ENCODE results near the gene IFIT1.
A peak's percentile ranks its signal among the peaks of the same experiment; 100 is the strongest.
"Not testable (repeated sequence)": the region's sequence is repeated elsewhere in the genome, so short reads cannot be mapped to it uniquely, and the experiment has no call there.

The IFIT1 gene

DNA sequence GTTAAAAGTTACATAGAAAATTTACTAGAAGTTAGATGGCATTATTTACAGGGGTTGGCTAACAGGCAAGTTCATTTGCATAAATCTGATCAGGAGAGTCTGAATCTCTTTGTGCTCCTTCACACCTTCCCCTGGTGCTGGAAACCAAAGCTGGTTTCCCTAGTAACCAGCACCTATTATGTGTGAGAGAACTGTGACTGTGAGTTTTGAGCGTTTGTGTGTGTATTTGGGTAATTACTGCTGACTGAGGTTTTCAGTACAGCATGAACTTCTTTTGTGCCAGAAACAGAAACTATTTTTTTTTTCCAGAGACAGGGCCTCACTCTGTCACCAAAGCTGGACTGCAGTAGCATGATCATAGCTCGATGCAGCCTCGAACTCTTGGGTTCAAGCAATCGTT, 24.9 kb upstream of the IFIT1 start:
- DNase-seq, result peak; percentile 26

GRCh38 chr10:89368129-89368528, 24.3 kb upstream of the IFIT1 start:
- no peak for DNase-seq

GRCh38 chr10:89369156-89370105, 23.0 kb upstream of the IFIT1 start:
- no peak for DNase-seq

DNA sequence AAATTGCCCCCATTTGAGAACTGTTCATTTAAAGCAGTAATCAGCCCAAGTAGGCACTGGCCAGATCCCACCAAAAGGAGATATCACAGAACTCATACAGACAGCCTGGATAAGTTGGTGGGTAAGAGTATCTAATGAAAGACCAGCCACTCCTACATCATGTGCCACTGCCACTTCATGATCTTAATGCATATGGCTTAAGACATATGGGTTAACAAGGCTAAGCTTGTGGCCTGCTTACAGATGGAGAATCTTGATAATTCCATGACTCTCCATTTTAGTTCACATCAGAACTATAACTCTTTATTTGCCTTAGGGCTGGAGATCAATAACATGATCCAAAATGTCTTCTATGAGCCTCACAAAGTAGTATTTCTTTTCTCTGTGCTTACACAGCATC, 21.3 kb upstream of the IFIT1 start:
- DNase-seq, result no peak

DNA sequence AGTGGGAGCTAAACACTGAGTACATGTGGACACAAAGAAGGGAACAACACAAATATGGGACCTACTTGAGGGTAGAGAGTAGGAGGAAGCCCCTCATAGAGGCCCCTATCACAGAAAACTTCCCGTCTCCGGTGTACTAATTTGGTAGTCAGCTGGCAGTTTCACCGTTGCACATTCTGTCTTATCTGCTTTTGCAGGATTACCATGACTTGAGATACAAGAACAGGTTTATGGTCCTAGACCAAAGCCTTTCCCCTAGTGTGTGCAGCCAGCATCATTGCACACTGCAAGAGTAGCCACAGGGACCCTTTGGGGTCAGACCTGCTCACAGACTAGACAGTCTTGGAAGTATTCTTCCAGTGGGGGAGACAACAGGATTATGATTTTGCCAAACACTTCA, 20.4 kb upstream of the IFIT1 start:
- no peak for DNase-seq

DNA sequence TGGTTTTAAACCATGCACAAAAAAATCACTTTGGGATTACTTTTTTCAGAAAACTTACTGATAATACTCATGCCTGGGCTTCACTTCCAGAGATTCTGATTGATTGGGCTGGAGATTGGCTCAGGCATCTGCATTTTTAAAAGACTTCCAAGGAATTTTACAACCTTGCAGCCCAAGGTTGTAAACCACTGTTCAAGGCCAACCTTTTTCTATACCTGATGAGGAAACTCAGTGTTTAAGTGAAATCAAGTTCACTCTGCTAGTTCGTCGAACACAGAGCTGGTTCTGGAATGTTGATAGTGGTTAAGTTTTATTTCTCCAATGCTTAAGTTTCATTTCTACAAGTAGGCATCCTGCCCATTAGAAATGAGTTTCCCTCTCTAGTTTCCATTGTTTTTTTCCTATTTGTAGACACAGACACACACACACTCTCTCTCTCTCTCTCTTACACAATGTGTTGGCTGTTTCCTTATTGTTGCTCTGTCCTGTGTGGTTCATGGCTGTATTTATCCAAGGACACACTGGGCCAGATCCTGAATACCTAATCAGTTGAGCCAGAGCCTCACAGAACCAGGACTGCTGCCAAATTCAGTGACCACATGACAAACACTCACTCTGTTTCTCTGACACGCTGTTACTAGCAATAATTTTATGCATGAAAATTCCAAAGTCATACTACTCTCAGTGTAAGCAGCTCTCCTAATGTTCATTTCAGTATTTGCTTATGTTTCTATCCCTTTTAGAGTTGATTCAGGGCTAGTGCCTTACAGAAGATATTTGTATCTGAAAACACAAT, 18.3 kb upstream of the IFIT1 start:
- no peak for DNase-seq

DNA sequence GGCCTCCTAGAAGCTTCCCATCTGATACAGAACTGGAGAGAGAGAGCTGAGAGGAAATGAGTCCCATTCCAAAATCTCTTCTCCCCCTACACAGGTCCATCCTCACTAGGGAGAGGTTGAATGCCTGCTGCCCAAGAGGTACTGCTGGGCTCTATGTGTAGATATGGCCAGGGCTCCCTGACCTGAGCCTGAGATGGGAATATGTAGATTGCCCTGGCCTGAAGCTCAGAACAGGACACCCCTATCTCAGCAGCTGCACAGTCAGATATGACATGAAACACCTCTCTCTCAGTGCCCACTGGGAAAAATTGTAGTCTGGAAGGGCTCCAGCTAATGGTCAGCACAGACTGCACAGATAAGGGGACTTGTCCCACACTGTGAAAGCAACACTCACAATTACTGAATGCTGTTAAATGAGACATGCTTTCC, 17.7 kb upstream of the IFIT1 start:
- DNase-seq, result no peak

DNA sequence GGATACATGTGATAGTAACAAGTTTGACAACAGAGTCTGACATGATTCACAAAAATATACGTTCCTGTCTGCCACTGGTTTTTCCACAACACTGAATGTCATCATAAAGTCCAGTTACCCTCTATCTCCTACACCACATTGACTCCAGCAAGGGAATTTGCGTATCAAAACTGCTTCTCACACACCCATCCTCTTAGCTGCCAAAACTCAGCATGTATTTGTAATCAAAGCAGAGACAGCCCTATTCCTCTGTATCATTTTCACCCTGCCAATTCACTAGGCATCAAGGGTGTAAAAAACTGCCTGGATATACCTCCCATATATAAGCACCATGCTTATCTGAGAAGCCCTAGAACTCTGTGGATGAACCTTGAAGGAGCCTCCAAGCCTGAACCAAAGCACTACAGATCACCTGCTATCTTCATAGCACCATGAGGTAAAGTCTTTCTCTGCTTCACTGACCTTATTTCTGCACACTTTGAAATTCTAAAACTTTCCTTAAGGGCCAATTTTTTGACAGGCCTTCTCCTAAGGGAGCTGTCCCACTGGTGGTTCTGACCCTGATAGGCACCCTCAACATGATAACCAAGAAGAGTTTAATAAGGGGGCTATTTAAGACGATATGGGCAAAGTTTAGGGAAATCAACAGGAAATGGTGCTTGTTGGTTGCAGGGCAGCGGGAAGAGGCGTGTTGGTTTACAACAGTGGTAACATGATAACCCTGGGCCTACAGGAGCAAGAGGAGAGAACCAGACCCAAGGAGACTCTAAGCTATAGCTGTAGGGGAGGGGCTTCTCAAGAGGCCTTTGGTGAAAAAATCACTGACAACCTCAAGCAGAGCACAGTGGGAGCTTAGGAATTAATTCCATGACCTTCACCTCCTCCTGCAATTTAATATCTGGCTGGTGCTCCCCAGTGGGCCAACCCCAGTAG, 14.5 kb upstream of the IFIT1 start, which contains the start of gene IFIT1B:
TSS of gene IFIT1B (plus strand) at position 352 of the 933 bp plus-strand sequence. CDS start at position 432, 80 bp downstream.
- DNase-seq, result no peak

GRCh38 chr10:89379103-89379502, 13.3 kb upstream of the IFIT1 start:
- DNase-seq, result no peak

GRCh38 chr10:89382757-89383156, 9.7 kb upstream of the IFIT1 start:
- DNase-seq, result no peak

DNA sequence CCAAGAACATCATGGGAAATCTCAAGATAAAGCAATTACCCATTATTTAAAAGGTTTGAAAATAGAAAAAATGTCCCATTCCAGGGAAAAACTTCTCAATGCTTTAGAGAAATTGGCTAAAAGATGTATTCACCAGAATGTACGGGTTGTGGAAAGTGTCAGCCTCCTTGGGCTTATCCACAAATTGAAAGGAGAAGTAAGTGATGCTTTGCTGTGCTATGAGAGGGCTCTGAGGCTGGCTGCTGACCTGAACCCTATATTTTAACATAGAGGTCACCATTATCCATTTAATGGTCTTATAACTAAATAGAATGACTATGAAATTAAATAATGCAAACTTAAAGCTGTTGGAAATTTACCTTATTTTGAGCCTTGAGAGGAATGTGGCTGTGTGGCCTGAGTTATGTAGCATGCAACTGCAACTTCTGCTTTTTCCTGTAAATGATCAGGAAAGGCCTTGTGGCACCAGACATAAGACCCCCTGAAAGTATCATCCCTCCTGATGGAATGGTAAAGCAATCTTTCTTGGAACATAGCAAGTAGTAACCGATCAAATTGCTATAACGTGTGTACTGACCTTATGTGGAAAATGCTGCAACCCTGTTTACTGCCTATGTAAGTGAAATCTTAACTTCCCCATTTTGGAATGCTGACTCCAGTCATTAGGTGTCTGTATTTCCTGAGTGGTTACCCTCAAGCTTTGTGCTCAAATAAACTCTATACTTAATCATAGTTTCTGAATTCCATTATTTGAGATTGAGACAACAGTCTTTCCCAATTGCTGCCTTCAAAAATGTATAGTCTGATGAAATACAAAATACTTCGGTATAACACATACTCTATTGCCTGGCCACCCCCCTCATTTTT, 7.7 kb upstream of the IFIT1 start:
- DNase-seq, result no peak

- DNase-seq, result no peak
These were observed 3.6 kb upstream of the IFIT1 start for GRCh38 chr10:89388806-89389205.

DNA sequence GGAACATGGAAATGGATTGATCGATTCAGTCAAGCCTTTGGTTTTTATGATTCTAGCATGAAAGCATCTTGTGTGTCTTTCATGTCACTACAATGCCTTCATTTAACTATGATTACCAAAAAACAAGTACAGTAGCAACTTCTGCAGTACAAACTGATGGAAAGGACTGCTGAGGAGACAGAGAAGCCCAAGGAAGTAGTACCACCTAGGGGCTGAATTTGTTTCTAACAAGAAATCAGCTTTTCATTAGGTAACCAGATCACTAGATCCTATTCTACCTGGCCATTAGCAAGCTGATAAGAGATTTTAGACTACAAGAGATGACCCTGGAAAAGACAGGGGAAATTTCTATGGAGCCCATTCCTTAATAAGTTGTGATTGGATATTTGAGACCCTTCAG, 3.2 kb upstream of the IFIT1 start:
- DNase-seq, result peak; percentile 9

GRCh38 chr10:89390476-89391225, 1.8 kb upstream of the IFIT1 start:
- DNase-seq, result no peak

- not testable (repeated sequence) for DNase-seq
These were observed 1.2 kb upstream of the IFIT1 start for GRCh38 chr10:89391226-89391576.

DNA sequence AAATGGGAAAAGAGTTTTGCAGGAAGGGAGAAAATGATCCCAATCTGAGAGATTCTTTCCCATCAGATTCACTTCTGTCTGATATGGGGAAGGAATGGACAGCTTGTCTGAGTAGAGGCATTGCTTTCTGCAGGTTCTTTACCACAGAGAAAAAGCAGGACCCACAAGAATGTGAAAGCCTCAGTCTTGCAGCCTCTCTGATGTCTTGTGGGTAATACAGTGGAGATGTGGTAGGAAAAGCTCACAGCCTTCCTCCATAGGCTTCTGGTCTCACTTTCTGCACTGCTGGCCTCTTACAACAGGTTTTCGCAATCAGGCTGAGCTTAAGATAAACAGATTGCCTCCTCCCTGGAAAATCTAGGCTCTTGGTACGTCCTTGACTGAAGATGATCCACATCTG, 551 bp downstream of the IFIT1 start:
- no peak for DNase-seq

- no peak for DNase-seq
These were observed 1.5 kb downstream of the IFIT1 start for GRCh38 chr10:89393898-89394297.

DNA sequence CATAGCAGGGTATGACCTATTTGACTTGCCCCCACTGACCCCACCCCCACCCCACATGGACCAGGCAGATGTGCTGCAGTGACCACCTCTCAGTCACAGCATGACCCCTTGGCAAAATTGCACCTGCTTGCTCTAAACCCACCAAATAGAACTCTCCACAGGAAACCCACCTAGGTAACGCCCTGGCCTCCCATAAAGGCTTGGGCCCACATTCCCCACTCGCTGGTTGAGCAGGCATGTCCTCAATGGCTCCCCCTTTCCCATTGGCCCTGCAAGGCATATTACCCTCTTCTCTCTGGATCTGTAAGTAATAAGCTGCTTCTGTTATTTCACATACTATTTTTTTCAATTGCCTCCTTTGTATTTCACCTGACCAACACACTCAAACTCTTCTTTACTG, 2.7 kb downstream of the IFIT1 start:
- DNase-seq, result no peak

- DNase-seq, result no peak
These were observed 5.8 kb downstream of the IFIT1 start for GRCh38 chr10:89398003-89398749.

GRCh38 chr10:89399956-89400355, 7.5 kb downstream of the IFIT1 start:
- no peak for DNase-seq
